B cell (primary cell): ENCODE results near the gene TBC1D3. TPM values are rescaled to one million over a fixed set of nuclear protein-coding genes. Genes with fewer than 3 reads are reported as not detected.
"Not testable (repeated sequence)": the region's sequence is repeated elsewhere in the genome, so short reads cannot be mapped to it uniquely, and the experiment has no call there.

ENCODE experiments used
- ATAC-seq: fragments of 200-7000 bp; cut with Tn5 transposase; one replicate; pipeline ENCODE4 v1.10.0; 2021; ENCODE audit warnings: low read depth, mild to moderate bottlenecking, moderate number of reproducible peaks, moderate library complexity
- CTCF ChIA-PET: fragments of 350-600 bp; sonication (Branson Sonifier 250); formaldehyde crosslinking; loops from one replicate; lab custom pipeline; 2021; ENCODE audit warnings: antibody characterized with exemption, inconsistent platforms; lab: Charles Lee
- POLR2A ChIA-PET: fragments of 350-600 bp; sonication (Branson Sonifier 250); formaldehyde crosslinking; loops from one replicate; lab custom pipeline; 2021; ENCODE audit warnings: antibody characterized with exemption; lab: Charles Lee
- DNase-seq: peaks from one replicate; pipeline ENCODE4 v3.0.0; 2013
- H2AFZ ChIP-seq: 2 replicates; pipeline ENCODE4 v1.6.1; 2012; ENCODE audit warnings: mild to moderate bottlenecking, low read depth, low read length; ENCODE audit not compliant: insufficient read depth, poor library complexity, severe bottlenecking
- H3K27ac ChIP-seq, 2 donors: 1 replicate in 1 of 2; 2 replicates in 1 of 2; pipeline ENCODE4 v1.5.1; 2012 to 2013; ENCODE audit warnings: low read length in 2 of 2, mild to moderate bottlenecking in 2 of 2, moderate library complexity in 1 of 2
- H3K27me3 ChIP-seq, 4 experiments: fragments of 200-600 bp in 1 of 4; sonication (generic) in 1 of 4; replicated peaks in 1 of 4; 1 replicate in 2 of 4; 2 replicates in 2 of 4; pipeline versions ENCODE4 v1.6.1 to v1.7.0; 2013 to 2016; ENCODE audit warnings: low read length in 3 of 4, mild to moderate bottlenecking in 2 of 4, mixed read lengths in 1 of 4, moderate library complexity in 1 of 4; ENCODE audit not compliant: insufficient read depth in 4 of 4, control insufficient read depth in 3 of 4; ENCODE audit errors: control extremely low read depth in 1 of 4
- H3K36me3 ChIP-seq, 2 experiments: replicated peaks in 1 of 2; 1 replicate in 1 of 2; 2 replicates in 1 of 2; pipeline versions ENCODE4 v1.6.1 to v1.7.1; 2013; ENCODE audit warnings: low read length in 1 of 2; ENCODE audit not compliant: insufficient read depth in 2 of 2, control insufficient read depth in 1 of 2; ENCODE audit errors: control extremely low read depth in 1 of 2, extremely low read depth in 1 of 2
- H3K4me1 ChIP-seq, 2 donors: fragments of 200-600 bp in 1 of 2; sonication (generic) in 1 of 2; 1 replicate in 1 of 2; 2 replicates in 1 of 2; pipeline versions ENCODE4 v1.5.1 to v1.6.1; 2013 to 2017; ENCODE audit warnings: low read length in 2 of 2; ENCODE audit not compliant: control insufficient read depth in 2 of 2, insufficient read depth in 2 of 2
- H3K4me2 ChIP-seq: replicated peaks from 2 replicates; pipeline ENCODE3; 2012; ENCODE audit warnings: mild to moderate bottlenecking, low read depth, low read length; ENCODE audit not compliant: poor library complexity, severe bottlenecking
- H3K4me3 ChIP-seq, 5 experiments: fragments of 200-600 bp in 1 of 5; sonication (generic) in 1 of 5; 1 replicate in 3 of 5; 2 replicates in 2 of 5; pipeline versions ENCODE4 v1.5.1 to v1.7.0; 2011 to 2016; ENCODE audit warnings: low read length in 4 of 5, mild to moderate bottlenecking in 4 of 5, low read depth in 2 of 5, control low read depth in 1 of 5, moderate library complexity in 1 of 5; ENCODE audit not compliant: insufficient read depth in 1 of 5; ENCODE audit errors: control extremely low read depth in 1 of 5, extremely low read depth in 1 of 5
- H3K79me2 ChIP-seq: fragments of 200-600 bp; sonication (generic); one replicate; pipeline ENCODE4 v1.6.0; 2016; ENCODE audit warnings: low read length; ENCODE audit not compliant: control insufficient read depth, insufficient read depth
- H3K9ac ChIP-seq: fragments of 200-600 bp; sonication (generic); 2 replicates; pipeline ENCODE4 v1.6.1; 2017; ENCODE audit warnings: mild to moderate bottlenecking, low read length, moderate library complexity
- H3K9me3 ChIP-seq, 3 donors: one replicate each; pipeline versions ENCODE4 v1.6.1 to v1.7.1; 2013; ENCODE audit warnings: low read length in 2 of 3; ENCODE audit not compliant: control insufficient read depth in 2 of 3, insufficient read depth in 1 of 3; ENCODE audit errors: control extremely low read depth in 1 of 3
- H4K20me1 ChIP-seq: 2 replicates; pipeline ENCODE4 v1.6.0; 2012; ENCODE audit warnings: mild to moderate bottlenecking, low read length; ENCODE audit not compliant: insufficient read depth, control insufficient read depth, poor library complexity, severe bottlenecking
- H3K27ac Mint-ChIP-seq: one replicate; pipeline ENCODE4 v1.8.0; 2021; ENCODE audit warnings: mixed read lengths
- H3K27me3 Mint-ChIP-seq: one replicate; pipeline ENCODE4 v1.8.0; 2021; ENCODE audit warnings: mixed read lengths
- H3K4me1 Mint-ChIP-seq: one replicate; pipeline ENCODE4 v1.8.0; 2021; ENCODE audit warnings: mixed read lengths
- H3K4me3 Mint-ChIP-seq: one replicate; pipeline ENCODE4 v1.8.0; 2021; ENCODE audit warnings: mixed read lengths
- H3K9me3 Mint-ChIP-seq: one replicate; pipeline ENCODE4 v1.8.0; 2022; ENCODE audit warnings: mixed read lengths; ENCODE audit not compliant: insufficient read depth
- WGBS: methylation state at CpG from one replicate; pipeline ENCODE4 v1.1.5; 2013; ENCODE audit warnings: missing lambda C conversion rate; ENCODE audit not compliant: insufficient coverage; 5-methylcytosine and 5-hydroxymethylcytosine counted together
- intact Hi-C: fragments of 100-400 bp; cut with micrococcal nuclease; formaldehyde crosslinking; loops from one replicate; pipeline ENCODE4 v1.10.0; 2022
- polyA minus RNA-seq: library from RNA; depleted of rRNA, polyadenylated mRNA; stranded (reverse); fragments of >200 nt; gene quantifications from 2 replicates; pipeline ENCODE4 v1.2.3, GENCODE V29; 2012
- polyA plus RNA-seq: library from polyadenylated mRNA; depleted of rRNA; stranded (reverse); fragments of >200 nt; gene quantifications from 2 replicates; pipeline ENCODE4 v1.2.3, GENCODE V29; 2012
- total RNA-seq, 2 donors: library from RNA; stranded (reverse); fragments of 120-200 nt in 1 of 2; gene quantifications; 1 replicate in 1 of 2; 2 replicates in 1 of 2; pipeline versions ENCODE4 v1.2.3 to v1.2.4, GENCODE V29; 2013 to 2022

TBC1D3 gene
- total RNA-seq (1.7 and 13.2 TPM in 2 replicates), polyA plus RNA-seq (0.71 TPM in 1 of 2 replicates, not detected in the other), polyA minus RNA-seq (not detected in 2 replicates)
- total RNA-seq (2013), result not detected

DNA sequence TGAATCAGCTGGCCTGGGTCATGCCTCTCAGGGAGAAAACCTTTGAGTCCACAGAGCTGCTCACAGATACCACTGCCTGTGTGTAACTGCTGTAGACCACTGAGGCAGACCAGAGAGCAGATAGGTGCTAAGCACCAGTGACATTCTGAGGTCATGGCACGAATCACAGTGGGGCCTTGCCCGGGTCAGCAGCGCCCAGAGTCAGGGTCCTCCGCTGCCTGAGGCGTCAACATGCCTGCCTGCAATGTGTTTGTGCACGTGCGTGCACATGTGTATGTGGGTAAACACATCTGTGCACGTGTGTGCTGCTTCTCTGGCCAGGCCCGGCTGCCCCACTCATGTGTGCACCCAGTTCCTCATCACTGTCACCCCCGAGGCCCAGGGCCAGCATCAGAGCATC is at the start of gene TBC1D3:
TBC1D3 (minus strand) TSS at position 101 of the 400 bp plus-strand sequence. CDS start 1,526 bp downstream, outside the sequence.
- H3K36me3 ChIP-seq, H3K27me3 ChIP-seq, H4K20me1 ChIP-seq, H3K4me3 Mint-ChIP-seq, H3K4me1 Mint-ChIP-seq, H3K79me2 ChIP-seq, H3K9ac ChIP-seq, H3K9me3 Mint-ChIP-seq, H3K27ac ChIP-seq, intact Hi-C loops, H3K4me3 ChIP-seq, ATAC-seq, H3K4me2 ChIP-seq, DNase-seq, H3K4me1 ChIP-seq, H3K9me3 ChIP-seq, CTCF ChIA-PET, H3K27ac Mint-ChIP-seq, H3K27me3 Mint-ChIP-seq, H2AFZ ChIP-seq, POLR2A ChIA-PET: not testable (repeated sequence)
- no CpG with 5 or more reads among the region's 10 CpGs for WGBS

DNA sequence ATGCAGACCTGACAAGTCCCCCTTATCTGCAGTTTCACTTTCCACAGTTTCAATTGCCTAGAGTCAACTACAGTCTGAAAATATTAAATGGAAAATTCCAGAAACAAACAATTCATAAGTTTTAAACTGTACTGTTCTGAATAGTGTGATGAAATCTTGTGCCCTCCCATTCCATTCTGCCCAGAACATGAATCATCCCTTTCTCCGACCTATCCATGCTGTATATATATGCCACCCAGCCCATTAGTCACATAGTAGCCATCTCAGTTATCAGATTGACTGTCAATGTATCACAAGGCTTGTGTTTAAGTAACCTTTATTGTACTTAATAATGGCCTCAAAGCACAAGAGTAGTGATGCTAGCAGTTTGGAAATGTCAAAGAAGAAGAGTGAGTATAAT is 40.4 kb upstream of the TBC1D3 start:
- H4K20me1 ChIP-seq, DNase-seq, H3K4me3 ChIP-seq, intact Hi-C loops, H3K9ac ChIP-seq, H3K4me1 ChIP-seq, H2AFZ ChIP-seq, H3K27ac ChIP-seq, H3K27me3 ChIP-seq, H3K9me3 Mint-ChIP-seq, H3K27ac Mint-ChIP-seq, POLR2A ChIA-PET, H3K27me3 Mint-ChIP-seq, H3K9me3 ChIP-seq, H3K36me3 ChIP-seq, H3K4me3 Mint-ChIP-seq, ATAC-seq, H3K4me1 Mint-ChIP-seq, CTCF ChIA-PET, H3K4me2 ChIP-seq, H3K79me2 ChIP-seq: not testable (repeated sequence)
- WGBS, result no CpG with 5 or more reads among the region's 1 CpG

DNA sequence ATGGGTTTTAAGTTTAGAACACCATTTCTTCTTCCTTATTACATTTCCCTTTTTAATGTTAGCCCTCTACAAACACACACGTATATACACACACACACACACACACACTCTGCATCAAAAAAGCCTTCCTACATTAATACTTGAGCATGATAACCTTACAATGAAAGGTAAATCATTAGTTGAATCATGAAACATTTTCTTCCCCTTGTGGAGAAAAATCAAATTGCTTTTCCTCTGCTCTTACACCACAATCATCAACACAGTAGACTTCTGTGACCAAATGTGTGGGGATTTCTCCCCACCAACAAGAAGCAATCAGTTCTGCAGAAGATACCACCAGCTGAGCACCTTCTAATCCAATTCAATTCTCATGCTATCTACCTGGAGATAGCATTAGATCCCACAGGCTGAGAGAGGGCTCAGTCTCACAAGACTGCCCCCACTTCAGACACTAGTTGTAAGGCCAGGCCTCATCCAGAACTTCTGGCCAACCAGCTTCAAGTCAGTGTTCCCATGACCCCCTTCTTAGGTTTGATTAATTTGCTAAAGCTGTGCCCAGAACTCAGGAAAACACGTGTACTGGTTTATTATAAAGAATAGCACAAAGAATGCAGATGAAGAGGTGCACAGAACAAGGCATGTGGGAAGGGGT is 33.6 kb upstream of the TBC1D3 start:
- DNase-seq, H3K27ac Mint-ChIP-seq, H3K4me1 ChIP-seq, H4K20me1 ChIP-seq, intact Hi-C loops, H3K27me3 Mint-ChIP-seq, H3K9me3 ChIP-seq, H3K36me3 ChIP-seq, H3K4me3 ChIP-seq, H3K4me3 Mint-ChIP-seq, H3K27me3 ChIP-seq, H3K27ac ChIP-seq, H3K9ac ChIP-seq, H3K4me1 Mint-ChIP-seq, H3K9me3 Mint-ChIP-seq, POLR2A ChIA-PET, ATAC-seq, H3K79me2 ChIP-seq, H3K4me2 ChIP-seq, H2AFZ ChIP-seq, CTCF ChIA-PET: not testable (repeated sequence)
- no CpG with 5 or more reads among the region's 2 CpGs for WGBS

DNA sequence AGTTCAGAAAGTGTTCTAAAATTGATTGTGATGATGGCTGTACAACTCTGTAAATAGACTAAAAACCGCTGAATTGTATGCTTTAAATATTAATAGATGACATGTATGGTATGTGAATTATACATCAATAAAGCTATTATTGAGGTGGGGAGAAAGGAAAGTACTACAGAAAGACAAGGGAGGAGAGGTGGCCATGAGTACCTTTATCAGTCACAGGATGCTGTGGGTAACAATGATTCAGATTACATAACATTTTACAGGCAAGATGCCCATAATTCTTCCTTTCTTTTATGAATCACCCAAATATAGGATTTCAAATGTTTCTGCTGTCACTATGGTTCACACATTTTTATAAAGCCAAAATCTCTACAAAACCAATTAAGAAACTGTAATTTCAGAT is 28.5 kb upstream of the TBC1D3 start:
- H3K4me3 ChIP-seq, CTCF ChIA-PET, intact Hi-C loops, H3K27me3 ChIP-seq, DNase-seq, POLR2A ChIA-PET, H3K27ac Mint-ChIP-seq, H3K27me3 Mint-ChIP-seq, H3K36me3 ChIP-seq, H3K4me1 ChIP-seq, H2AFZ ChIP-seq, H3K9me3 ChIP-seq, H3K27ac ChIP-seq, H3K4me2 ChIP-seq, H3K9me3 Mint-ChIP-seq, H3K79me2 ChIP-seq, H3K4me1 Mint-ChIP-seq, H3K4me3 Mint-ChIP-seq, H4K20me1 ChIP-seq, H3K9ac ChIP-seq, ATAC-seq: not testable (repeated sequence)
- no CpG with 5 or more reads among the region's 1 CpG for WGBS
